Mammary epithelial cell (primary cell): ENCODE results near the gene HDAC4.

Experiments
- CTCF ChIP-seq, 2 donors: IDR thresholded peaks in 1 of 2; conservative IDR thresholded peaks in 1 of 2; 2 replicates each; pipeline ENCODE4 v1.5.1; 2011 to 2012; ENCODE audit warnings: inconsistent platforms in 2 of 2, low read length in 2 of 2, mild to moderate bottlenecking in 2 of 2, control low read depth in 1 of 2, low read depth in 1 of 2; ENCODE audit not compliant: insufficient read depth in 1 of 2; ENCODE audit errors: extremely low read depth in 1 of 2
- EZH2 ChIP-seq: IDR thresholded peaks from 2 replicates; pipeline ENCODE4 v1.6.1; 2012; ENCODE audit warnings: low read length, inconsistent platforms, borderline replicate concordance

GRCh38 chr2:239298116-239298804 lies 102.6 kb downstream of the HDAC4 start:
- no peak for TF ChIP-seq CTCF (conservative IDR thresholded peaks at IDR 0.05 in 1 of 2, IDR thresholded peaks at IDR 0.05 in 1 of 2; ENCODE audit: extremely low read depth in 1 of 2, insufficient read depth in 1 of 2, low read depth in 1 of 2, low read length in 2 of 2)
- no peak for TF ChIP-seq EZH2
